Astrocyte of the spinal cord (primary cell): ENCODE data around the gene IGF2BP3.
"Not testable (repeated sequence)": the region's sequence is repeated elsewhere in the genome, so short reads cannot be mapped to it uniquely, and the experiment has no call there.

Experiments used
- DNase-seq: peaks from one replicate; pipeline ENCODE4 v3.0.0; 2011; ENCODE audit warnings: low read depth, low spot score
- H3K4me3 ChIP-seq: 2 replicates; pipeline ENCODE4 v1.5.1; 2011; ENCODE audit warnings: low read depth, mild to moderate bottlenecking, low read length, moderate library complexity
- CTCF ChIP-seq: IDR thresholded peaks from 2 replicates; pipeline ENCODE4 v1.5.1; 2012; ENCODE audit warnings: low read depth, mild to moderate bottlenecking, low read length, inconsistent platforms
- in situ Hi-C: cut with HindIII; loops from 2 replicates; pipeline ENCODE4 v1.10.0; 2017; ENCODE audit warnings: low sequenced_read_pairs

The IGF2BP3 gene

DNA sequence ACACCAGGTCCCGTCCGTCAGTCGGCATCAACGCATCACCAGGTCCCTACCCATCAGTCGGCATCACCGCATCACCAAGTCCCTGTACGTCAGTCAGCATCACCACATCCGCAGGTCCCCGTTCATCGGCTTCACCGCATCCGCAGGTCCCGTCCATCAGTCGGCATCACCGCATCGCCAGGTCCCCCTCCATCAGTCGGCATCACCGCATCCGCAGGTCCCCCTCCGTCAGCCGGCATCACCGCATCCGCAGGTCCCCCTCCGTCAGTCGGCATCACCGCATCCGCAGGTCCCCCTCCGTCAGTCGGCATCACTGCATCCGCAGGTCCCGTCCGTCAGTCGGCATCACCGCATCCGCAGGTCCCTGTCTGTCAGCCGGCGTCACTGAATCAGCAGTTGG is 55.1 kb downstream of the IGF2BP3 start:
- no peak for TF ChIP-seq CTCF
- in situ Hi-C loops, result no loop called here
- no peak for DNase-seq
- no peak overlapping the region for H3K4me3 ChIP-seq

- in situ Hi-C loops, result no loop called here
- no peak for TF ChIP-seq CTCF
- no peak overlapping the region for H3K4me3 ChIP-seq
- no peak for DNase-seq
These were observed 59.7 kb downstream of the IGF2BP3 start for GRCh38 chr7:23410446-23411183.

DNA sequence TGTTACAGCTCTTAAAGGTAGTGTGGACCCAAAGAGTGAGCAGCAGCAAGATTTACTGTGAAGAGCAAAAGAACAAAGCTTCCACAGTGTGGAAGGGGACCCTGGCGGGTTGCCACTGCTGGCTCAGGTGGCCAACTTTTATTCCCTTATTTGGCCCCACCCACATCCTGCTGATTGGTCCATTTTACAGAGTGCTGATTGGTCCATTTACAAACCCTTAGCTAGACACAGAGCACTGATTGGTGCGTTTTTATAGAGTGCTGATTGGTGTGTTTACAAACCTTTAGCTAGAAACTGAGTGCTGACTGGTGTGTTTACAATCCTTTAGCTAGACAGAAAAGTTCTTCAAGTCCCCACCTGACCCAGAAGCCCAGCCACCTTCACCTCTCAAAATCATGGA is 63.7 kb downstream of the IGF2BP3 start:
- in situ Hi-C loops, DNase-seq, H3K4me3 ChIP-seq: not testable (repeated sequence)

DNA sequence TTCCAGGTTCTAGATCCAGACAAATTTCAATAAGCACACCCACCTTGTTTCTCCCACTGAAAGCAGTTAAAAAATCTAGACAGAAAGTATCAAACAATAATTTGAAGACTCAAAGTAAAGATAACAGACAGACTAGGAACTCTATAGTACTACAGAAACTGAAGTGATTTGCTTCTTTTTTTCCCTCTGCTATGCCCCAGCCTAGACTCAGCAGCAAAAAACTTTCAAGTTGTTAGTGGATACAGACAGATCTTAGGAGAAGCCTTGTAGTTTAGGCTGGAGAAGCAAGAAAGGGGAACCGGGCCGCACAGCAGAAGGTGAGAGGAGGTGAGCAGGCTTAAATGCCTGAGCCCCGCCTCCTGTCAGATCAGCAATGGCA is 65.1 kb downstream of the IGF2BP3 start:
- in situ Hi-C loops, result no loop called here
- no peak for TF ChIP-seq CTCF
- no peak for DNase-seq

DNA sequence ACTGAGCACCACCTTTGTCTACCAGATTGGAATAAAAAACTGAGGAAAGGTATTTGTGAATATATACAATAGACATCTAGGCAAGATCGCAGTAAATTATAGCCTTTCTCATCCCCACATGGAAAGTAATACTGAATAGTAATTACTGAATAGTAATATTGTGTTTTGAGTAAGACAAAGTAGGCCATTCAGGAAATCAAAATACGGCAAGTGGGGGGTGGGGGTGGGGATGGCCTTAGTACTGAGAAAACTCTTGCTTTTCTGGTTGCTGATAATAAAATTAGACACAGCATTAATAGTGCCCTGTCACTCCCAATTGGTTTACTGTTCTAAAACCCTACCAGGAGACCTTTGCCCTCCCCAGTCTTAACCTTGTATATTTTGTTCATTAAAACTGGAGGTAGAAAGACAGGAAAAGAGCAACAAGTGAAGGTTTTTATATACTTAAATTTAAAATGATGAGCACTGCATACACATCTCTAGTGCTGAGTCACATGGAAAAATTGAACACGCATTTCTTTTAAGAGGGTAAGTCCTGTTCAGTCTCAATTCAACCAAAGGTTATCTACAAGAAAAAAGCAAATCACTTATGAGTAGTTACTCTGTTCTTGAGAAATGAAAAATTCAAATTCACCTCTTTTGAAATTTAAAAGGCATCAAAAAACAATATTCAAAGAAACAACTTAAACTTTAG is 65.6 kb downstream of the IGF2BP3 start:
- no peak overlapping the region for H3K4me3 ChIP-seq
- no peak for TF ChIP-seq CTCF
- DNase-seq, result no peak
- in situ Hi-C loops, result no loop called here

More for the DNA sequence above, 65.1 kb downstream of the IGF2BP3 start:
- H3K4me3 ChIP-seq, result no peak overlapping the region

GRCh38 chr7:23403970-23404369 is 66.3 kb downstream of the IGF2BP3 start:
- no peak for DNase-seq
- in situ Hi-C loops, result no loop called here
- H3K4me3 ChIP-seq, result no peak overlapping the region
- no peak for TF ChIP-seq CTCF

GRCh38 chr7:23398090-23398489 is 72.2 kb downstream of the IGF2BP3 start:
- DNase-seq, in situ Hi-C loops, H3K4me3 ChIP-seq: not testable (repeated sequence)
